GM12864 (cell line): ENCODE data around the gene PDGFRB.

Experiments
- DNase-seq: peaks from one replicate; pipeline ENCODE4 v3.0.0-alpha.2; 2011; ENCODE audit warnings: low read depth
- H3K4me3 ChIP-seq: 2 replicates; pipeline ENCODE4 v1.5.1; 2011; ENCODE audit warnings: mild to moderate bottlenecking, low read depth, low read length, control low read depth
- TF ChIP-seq, protein P1 (sequence below): IDR thresholded peaks from 2 replicates; pipeline ENCODE4 v1.5.1; 2011; ENCODE audit warnings: low read depth, mild to moderate bottlenecking, moderate library complexity, low read length, control low read depth, inconsistent platforms; ENCODE audit errors: missing control alignments

The PDGFRB gene

DNA sequence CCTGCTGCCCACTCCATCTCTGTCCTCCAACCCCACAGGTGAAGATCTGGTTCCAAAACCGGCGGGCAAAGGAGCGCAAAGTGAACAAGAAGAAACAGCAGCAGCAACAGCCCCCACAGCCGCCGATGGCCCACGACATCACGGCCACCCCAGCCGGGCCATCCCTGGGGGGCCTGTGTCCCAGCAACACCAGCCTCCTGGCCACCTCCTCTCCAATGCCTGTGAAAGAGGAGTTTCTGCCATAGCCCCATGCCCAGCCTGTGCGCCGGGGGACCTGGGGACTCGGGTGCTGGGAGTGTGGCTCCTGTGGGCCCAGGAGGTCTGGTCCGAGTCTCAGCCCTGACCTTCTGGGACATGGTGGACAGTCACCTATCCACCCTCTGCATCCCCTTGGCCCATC, 27.8 kb upstream of the PDGFRB start:
- no peak for DNase-seq
- H3K4me3 ChIP-seq = no peak overlapping the region
- TF ChIP-seq, protein P1, sequence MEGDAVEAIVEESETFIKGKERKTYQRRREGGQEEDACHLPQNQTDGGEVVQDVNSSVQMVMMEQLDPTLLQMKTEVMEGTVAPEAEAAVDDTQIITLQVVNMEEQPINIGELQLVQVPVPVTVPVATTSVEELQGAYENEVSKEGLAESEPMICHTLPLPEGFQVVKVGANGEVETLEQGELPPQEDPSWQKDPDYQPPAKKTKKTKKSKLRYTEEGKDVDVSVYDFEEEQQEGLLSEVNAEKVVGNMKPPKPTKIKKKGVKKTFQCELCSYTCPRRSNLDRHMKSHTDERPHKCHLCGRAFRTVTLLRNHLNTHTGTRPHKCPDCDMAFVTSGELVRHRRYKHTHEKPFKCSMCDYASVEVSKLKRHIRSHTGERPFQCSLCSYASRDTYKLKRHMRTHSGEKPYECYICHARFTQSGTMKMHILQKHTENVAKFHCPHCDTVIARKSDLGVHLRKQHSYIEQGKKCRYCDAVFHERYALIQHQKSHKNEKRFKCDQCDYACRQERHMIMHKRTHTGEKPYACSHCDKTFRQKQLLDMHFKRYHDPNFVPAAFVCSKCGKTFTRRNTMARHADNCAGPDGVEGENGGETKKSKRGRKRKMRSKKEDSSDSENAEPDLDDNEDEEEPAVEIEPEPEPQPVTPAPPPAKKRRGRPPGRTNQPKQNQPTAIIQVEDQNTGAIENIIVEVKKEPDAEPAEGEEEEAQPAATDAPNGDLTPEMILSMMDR = no peak

DNA sequence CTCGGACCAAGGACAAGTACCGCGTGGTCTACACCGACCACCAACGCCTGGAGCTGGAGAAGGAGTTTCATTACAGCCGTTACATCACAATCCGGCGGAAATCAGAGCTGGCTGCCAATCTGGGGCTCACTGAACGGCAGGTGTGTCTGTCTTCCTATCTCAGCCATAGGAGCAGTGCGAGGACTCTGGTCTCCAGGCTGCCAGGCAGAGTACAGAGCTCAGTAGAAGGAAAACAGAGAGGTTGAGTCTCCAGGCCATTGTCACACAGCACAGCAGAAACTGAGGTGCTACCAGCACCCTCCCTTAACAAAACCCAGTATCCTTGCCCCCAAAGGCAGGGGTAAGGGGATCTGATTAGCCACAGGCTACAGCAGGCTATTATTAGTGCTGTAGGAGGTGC, 27.1 kb upstream of the PDGFRB start:
- TF ChIP-seq, protein P1 = no peak

DNA sequence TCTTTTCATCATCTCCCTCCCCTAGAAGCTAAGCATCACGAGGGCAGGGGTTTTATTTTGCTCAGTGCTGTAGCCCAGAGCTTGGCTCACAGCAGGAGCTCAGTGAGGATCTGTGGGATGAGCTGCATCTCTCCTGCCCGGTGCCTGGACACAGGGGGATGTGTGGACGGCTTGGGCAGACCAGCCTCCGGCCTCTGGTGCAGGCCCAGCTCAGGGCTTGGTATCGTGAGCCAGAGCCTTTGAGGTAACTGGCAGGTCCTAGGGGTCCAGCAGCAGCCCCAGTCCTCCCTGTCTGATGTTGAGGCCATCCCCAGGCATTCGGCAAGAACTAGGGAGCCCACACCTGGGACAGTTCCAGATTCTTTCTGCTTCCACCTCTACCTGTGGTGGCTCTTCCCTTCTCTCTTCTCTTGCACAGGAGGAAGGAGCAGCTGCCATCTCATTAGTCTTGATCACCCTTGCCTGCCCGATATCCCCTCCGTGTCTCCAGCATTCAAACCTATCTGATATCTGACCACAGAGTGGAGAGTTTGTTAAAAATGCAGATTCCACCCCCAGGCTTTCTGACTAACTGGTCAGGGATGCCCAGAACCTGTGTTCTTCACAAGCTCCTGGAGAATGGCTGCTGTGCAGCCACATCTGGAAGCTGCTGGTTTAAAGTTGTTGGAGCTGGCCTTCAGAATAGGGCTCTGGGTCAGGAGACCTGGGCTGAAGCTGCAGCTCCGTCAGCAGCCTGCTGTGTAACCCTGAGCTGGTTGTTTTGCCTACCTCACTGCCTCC, 26.3 kb upstream of the PDGFRB start:
- no peak for DNase-seq
- TF ChIP-seq, protein P1 = no peak
- no peak overlapping the region for H3K4me3 ChIP-seq

More for the DNA sequence above, 27.1 kb upstream of the PDGFRB start:
- no peak overlapping the region for H3K4me3 ChIP-seq
- DNase-seq = no peak

DNA sequence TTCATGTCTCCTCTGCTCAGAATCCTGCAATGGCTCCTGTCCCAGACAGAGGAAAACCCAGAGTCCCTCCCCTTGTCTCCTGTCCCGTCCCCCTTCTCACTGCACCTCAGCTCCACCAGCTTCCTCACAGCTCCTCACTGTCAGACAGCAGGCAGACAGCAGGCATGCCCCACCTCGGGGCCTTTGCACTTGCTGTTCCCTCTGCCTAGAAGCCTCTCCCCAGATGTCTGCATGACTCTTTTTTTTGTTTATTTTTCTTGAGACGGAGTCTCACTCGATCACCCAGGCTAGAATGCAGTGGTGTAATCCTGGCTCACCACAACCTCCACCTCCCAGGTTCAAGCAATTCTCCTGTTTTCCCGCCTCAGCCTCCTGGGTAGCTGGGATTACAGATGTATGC, 25.4 kb upstream of the PDGFRB start:
- H3K4me3 ChIP-seq = no peak overlapping the region
- no peak for DNase-seq
- TF ChIP-seq, protein P1 = no peak

DNA sequence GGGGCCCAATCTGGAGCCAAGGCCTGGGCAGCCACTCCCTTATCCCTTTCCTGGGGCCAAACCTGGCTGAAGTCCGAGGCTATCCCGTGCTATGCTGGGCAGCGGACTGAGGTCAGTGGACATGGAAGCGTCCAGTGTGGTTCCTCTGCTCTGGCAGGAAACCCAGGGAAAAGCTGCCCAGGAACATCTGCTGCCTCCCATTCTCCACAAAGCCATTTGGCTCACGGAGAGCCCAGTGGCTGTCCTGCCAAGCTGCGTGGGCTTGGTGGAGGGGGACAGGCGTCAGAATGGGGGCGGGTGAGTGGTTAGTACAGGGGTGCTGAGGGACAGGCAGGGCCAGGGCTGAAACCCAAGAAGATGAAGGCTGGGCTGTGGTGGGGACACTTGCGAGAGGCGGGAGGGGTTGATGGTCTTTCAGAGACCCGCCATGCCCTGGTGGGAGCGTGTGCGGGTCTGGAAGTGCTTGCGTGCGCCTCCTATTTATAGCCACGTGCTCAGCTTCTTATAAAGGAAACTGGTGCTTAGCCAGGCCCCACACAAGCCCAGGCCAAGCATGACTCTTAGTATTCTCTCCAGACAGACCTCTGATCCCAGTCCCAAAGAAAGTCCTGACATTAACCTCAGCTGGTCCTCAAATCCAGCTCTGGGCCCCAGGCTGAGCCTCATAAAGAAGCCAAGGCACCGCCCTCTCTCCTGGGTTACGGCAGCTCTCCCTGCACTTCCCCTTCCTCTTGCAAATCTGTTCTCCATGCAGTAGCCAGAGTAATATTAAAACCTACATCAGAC, 24.8 kb upstream of the PDGFRB start:
- H3K4me3 ChIP-seq = no peak overlapping the region
- TF ChIP-seq, protein P1 = no peak
- DNase-seq = no peak

DNA sequence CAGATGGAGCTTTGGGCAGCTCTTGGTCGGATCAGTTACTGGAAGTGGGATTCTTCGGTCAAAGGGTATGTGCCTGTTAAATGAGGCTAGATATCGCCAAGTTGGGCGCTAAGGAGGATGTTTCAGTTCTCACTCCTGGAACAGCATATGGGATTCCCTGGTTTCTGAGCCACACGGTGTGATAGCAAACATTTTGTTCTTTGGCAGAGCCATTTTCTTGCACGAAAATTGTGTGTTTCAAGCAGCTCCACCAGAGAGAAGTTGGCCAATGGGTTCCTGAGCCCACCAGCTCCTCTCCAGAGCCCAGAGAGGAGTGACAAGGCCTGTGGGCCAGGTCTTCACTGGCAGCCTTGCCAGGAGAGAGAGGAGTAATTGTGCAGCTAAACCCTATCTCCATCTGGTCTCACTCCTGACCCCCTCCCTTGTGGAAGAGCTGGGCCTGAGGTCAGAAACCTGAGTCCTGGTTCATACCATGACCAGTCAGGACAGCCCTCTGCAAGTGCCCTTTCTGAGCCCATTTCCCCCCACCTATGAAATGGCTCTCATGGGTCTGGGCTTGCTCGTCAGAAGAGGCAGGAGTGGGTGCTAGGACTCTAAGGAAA, 23.5 kb upstream of the PDGFRB start:
- no peak for DNase-seq
- H3K4me3 ChIP-seq = no peak overlapping the region
- TF ChIP-seq, protein P1 = no peak
